Left ventricle myocardium inferior (tissue), 1 donor: ENCODE data around the gene P2RY14. TPM values are rescaled to one million over a fixed set of nuclear protein-coding genes. Genes with fewer than 3 reads are reported as not detected.

Source experiments
- DNase-seq: peaks from one replicate; pipeline ENCODE4 v3.0.0-alpha.2; 2020
- H3K27ac ChIP-seq: fragments of 200-600 bp; replicated peaks from 2 replicates; pipeline ENCODE4 v1.8.0; 2021
- H3K27me3 ChIP-seq: fragments of 200-600 bp; 2 replicates; pipeline ENCODE4 v1.8.0; 2021; ENCODE audit warnings: low read depth
- H3K36me3 ChIP-seq: fragments of 200-600 bp; 2 replicates; pipeline ENCODE4 v1.8.0; 2021
- H3K4me1 ChIP-seq: fragments of 200-600 bp; 2 replicates; pipeline ENCODE4 v1.8.0; 2021
- H3K4me3 ChIP-seq: fragments of 200-600 bp; 2 replicates; pipeline ENCODE4 v1.8.0; 2021; ENCODE audit warnings: mild to moderate bottlenecking, moderate library complexity
- H3K9me3 ChIP-seq: fragments of 200-600 bp; replicated peaks from 2 replicates; pipeline ENCODE4 v1.8.0; 2021
- intact Hi-C: fragments of 100-400 bp; cut with micrococcal nuclease; formaldehyde crosslinking; loops from one replicate; pipeline ENCODE4 v1.11.0; 2022
- total RNA-seq: library from RNA; stranded (reverse); fragmentation: NEBNext Ultra II Directional; extraction: Animal tissue kit (Norgen Biotek cat#: 25700); gene quantifications from one replicate; pipeline ENCODE4 v1.2.1, GENCODE V29; 2021
- TF ChIP-seq, protein P1 (sequence below): fragments of 200-600 bp; IDR thresholded peaks from 2 replicates; pipeline ENCODE4 v1.8.0; 2021; ENCODE audit warnings: antibody characterized with exemption, mild to moderate bottlenecking, borderline replicate concordance
- donor health status: DM: no; HTN: yes; CAD: no; lungs with severe emphysema.

P2RY14 gene
- total RNA-seq, 1 donor from 2014 or later: 2.9 TPM

DNA sequence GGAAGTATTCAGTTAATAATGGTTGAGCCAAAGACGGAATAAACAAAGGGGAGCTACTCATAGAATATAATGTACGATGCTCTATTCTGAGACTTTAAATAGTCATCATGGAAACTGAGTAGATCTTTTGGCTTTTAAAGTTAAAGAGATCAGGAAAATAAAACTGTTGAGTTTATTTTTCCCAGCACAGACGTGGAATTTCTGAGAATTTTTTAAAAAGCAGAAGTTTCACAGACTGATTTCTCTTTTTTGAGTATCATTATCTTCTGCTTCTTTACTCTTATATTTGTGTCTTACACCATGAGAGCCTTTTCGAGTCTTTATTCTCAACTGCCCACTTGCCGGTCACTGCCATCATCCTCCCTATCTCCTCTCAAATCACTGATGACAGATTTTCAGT, 13.2 kb downstream of the P2RY14 start:
- Histone ChIP-seq H3K36me3 (no peaks in the 10 kb centered on the region), H3K9me3 (no peaks in the 10 kb centered on the region), H3K27ac (peak overlapping the region; percentile 37), H3K27me3 (no peaks in the 10 kb centered on the region), H3K4me1 (peaks cover 3% of the 10 kb centered on the region), H3K4me3 (no peak overlapping the region)
- intact Hi-C loops: no loop called here
- TF ChIP-seq, protein P1, sequence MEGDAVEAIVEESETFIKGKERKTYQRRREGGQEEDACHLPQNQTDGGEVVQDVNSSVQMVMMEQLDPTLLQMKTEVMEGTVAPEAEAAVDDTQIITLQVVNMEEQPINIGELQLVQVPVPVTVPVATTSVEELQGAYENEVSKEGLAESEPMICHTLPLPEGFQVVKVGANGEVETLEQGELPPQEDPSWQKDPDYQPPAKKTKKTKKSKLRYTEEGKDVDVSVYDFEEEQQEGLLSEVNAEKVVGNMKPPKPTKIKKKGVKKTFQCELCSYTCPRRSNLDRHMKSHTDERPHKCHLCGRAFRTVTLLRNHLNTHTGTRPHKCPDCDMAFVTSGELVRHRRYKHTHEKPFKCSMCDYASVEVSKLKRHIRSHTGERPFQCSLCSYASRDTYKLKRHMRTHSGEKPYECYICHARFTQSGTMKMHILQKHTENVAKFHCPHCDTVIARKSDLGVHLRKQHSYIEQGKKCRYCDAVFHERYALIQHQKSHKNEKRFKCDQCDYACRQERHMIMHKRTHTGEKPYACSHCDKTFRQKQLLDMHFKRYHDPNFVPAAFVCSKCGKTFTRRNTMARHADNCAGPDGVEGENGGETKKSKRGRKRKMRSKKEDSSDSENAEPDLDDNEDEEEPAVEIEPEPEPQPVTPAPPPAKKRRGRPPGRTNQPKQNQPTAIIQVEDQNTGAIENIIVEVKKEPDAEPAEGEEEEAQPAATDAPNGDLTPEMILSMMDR: no peak
- DNase-seq: no peak

DNA sequence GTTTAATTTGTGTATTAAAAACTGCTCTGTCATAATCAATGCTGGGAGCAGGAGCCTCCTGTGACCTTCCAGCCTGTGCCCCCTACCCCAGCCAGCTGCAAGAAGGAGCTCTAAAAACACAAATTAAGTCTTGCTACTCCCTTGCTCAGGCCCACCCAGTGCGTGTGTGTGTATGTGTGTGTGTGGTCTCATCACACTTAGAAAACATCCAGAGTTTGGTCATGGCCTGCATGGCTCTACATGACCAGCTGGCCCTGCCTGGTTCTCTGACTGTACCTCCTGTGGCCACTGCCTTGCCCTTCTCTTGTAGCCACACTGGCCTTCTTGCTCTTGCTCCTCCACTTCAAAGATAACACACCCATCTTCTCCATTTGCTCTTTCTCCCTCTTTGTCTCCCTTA, 13.7 kb downstream of the P2RY14 start:
- TF ChIP-seq, protein P1: no peak
- intact Hi-C loops: no loop called here
- no peak for DNase-seq
- Histone ChIP-seq H3K4me1 (peaks cover 3% of the 10 kb centered on the region), H3K9me3 (no peaks in the 10 kb centered on the region), H3K4me3 (no peak overlapping the region), H3K27ac (peak overlapping the region; percentile 15), H3K27me3 (no peaks in the 10 kb centered on the region), H3K36me3 (no peaks in the 10 kb centered on the region)

DNA sequence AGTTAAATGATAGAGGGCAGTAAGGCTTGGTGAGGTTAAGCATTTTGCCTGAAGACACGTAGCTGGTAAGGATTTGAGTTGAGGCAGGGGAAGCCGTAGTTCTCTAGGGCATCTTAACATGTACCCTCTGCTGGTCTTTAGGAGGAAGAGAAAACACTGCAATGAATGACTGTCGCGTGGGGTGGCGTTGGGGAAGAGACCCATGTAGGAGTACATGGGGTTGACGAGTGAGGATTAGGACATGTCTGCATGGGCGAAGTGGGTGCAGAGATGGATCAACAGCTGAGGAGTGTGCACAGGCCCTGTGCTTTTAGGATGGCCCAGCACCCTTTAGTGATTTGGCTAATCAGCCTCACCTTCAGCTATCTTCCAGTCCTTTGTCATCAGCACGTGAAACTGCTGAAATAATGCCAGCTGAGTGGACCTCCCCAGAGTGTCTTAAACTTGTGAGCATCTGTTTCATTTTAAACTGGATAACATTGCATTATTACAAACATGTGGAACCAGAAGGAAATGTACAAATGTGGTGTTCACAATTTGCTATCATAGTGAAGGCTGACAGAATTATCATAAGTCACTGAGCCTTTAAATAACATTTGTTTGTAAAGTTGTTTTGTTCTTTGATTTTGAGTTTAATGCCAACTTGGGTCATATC, 15.3 kb downstream of the P2RY14 start:
- no peak for DNase-seq
- Histone ChIP-seq H3K4me1 (peaks cover 3% of the 10 kb centered on the region), H3K4me3 (no peak overlapping the region), H3K27ac (no peak overlapping the region), H3K36me3 (no peaks in the 10 kb centered on the region), H3K9me3 (no peaks in the 10 kb centered on the region), H3K27me3 (no peaks in the 10 kb centered on the region)
- intact Hi-C loops: no loop called here
- TF ChIP-seq, protein P1: no peak

DNA sequence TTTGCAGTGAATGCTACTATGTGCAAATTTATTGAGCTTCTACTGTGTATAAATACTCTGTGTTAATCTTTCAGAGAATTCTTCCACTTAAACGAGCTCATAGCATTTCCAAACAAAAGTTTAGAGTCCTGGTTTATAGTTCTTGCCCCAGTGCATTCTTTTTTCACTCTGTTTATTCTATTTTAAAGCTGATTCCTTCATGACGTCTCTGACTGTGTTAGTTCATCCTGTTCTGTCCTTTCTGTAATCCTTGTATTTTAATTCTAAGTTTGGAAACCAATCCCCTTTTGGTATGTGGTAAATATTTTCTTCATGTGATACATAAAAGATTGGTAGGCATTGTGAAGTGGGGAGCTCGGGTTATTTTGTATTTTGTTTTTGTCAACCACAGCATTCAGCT, 18.7 kb downstream of the P2RY14 start:
- H3K36me3 ChIP-seq: no peaks in the 10 kb centered on the region
- no peaks in the 10 kb centered on the region for H3K9me3 ChIP-seq
- peaks cover 3% of the 10 kb centered on the region for H3K4me1 ChIP-seq
- intact Hi-C loops: no loop called here
- H3K27ac ChIP-seq: peak overlapping the region; percentile 61
- TF ChIP-seq, protein P1: no peak
- no peaks in the 10 kb centered on the region for H3K27me3 ChIP-seq
- H3K4me3 ChIP-seq: no peak overlapping the region
- no peak for DNase-seq

DNA sequence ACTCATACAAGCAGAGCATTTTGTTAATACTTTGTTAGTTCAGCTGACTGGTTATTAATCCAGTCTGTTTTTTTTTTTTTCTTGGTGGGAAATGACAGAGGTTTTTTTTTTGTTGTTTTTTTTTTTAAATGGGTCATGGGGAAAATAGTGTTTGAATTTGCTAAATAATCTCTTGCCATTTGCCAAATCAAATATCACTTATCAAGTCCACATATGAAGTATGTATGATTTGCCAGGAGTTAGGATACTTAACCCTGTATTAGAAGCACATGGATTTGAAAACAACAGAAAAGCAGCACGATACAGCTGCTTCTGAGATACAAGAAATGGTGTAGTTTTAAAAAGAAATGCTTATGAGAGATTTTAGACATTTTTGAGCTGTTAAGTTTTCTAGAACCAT, 21.6 kb downstream of the P2RY14 start:
- no peaks in the 10 kb centered on the region for H3K9me3 ChIP-seq
- H3K27me3 ChIP-seq: no peaks in the 10 kb centered on the region
- no peaks in the 10 kb centered on the region for H3K36me3 ChIP-seq
- H3K4me1 ChIP-seq: no peaks in the 10 kb centered on the region
- intact Hi-C loops: no loop called here
- TF ChIP-seq, protein P1: no peak
- H3K4me3 ChIP-seq: peak overlapping the region; percentile 11
- peak overlapping the region; percentile 56 for H3K27ac ChIP-seq
- no peak for DNase-seq
